Lower lobe of right lung (tissue), 2 donors: Measurements from ENCODE around the gene GLIS1. TPM values are rescaled to one million over a fixed set of nuclear protein-coding genes. Genes with fewer than 3 reads are reported as not detected.

Experiments used
- ATAC-seq, 2 donors: fragments of 200-7000 bp; cut with Tn5 transposase; one replicate each; pipeline ENCODE4 v1.9.1; 2020 to 2022; ENCODE audit warnings: mild to moderate bottlenecking in 2 of 2, moderate library complexity in 2 of 2
- DNase-seq: peaks from one replicate; pipeline ENCODE4 v3.0.0-alpha.2; 2020
- H3K27ac ChIP-seq: fragments of 200-600 bp; one replicate; pipeline ENCODE4 v1.8.0; 2022
- H3K27me3 ChIP-seq: fragments of 200-600 bp; one replicate; pipeline ENCODE4 v1.8.0; 2022; ENCODE audit warnings: low read depth
- H3K36me3 ChIP-seq: fragments of 200-600 bp; one replicate; pipeline ENCODE4 v1.8.0; 2022; ENCODE audit warnings: mild to moderate bottlenecking
- H3K4me1 ChIP-seq: fragments of 200-600 bp; one replicate; pipeline ENCODE4 v1.8.0; 2022
- H3K4me3 ChIP-seq: fragments of 200-600 bp; one replicate; pipeline ENCODE4 v1.8.0; 2022; ENCODE audit warnings: mild to moderate bottlenecking
- H3K9me3 ChIP-seq: fragments of 200-600 bp; one replicate; pipeline ENCODE4 v1.8.0; 2022
- CTCF ChIP-seq: fragments of 200-600 bp; IDR thresholded peaks from one replicate; pipeline ENCODE4 v1.8.0; 2022; ENCODE audit warnings: antibody characterized with exemption, mild to moderate bottlenecking
- intact Hi-C: fragments of 100-400 bp; cut with DNase I; formaldehyde crosslinking; loops from one replicate; pipeline ENCODE4 v1.11.0; 2022
- total RNA-seq: library from RNA; stranded (reverse); fragmentation: NEBNext Ultra II Directional; extraction: Animal tissue kit (Norgen Biotek cat#: 25700); gene quantifications from one replicate; pipeline ENCODE4 v1.2.1, GENCODE V29; 2021
- donor health status: DM: no; HTN: yes; CAD: no; lungs with severe emphysema.

The GLIS1 gene
- total RNA-seq, 1 donor from 2014 or later, result not detected

GRCh38 chr1:53506355-53507050 lies 232.5 kb downstream of the GLIS1 start:
- peaks cover 2% of the 10 kb centered on the region for H3K27me3 ChIP-seq
- no peaks in the 10 kb centered on the region for H3K36me3 ChIP-seq
- H3K9me3 ChIP-seq, result no peaks in the 10 kb centered on the region
- no peak overlapping the region for H3K27ac ChIP-seq
- intact Hi-C loops, result no loop called here
- no peak overlapping the region for H3K4me3 ChIP-seq
- DNase-seq, result no peak
- ATAC-seq, result no peak
- no peak for TF ChIP-seq CTCF
- no peaks in the 10 kb centered on the region for H3K4me1 ChIP-seq

GRCh38 chr1:53505891-53506290 lies 233.1 kb downstream of the GLIS1 start:
- DNase-seq (no peak), ATAC-seq (no peak)
- H3K4me3 ChIP-seq, result no peak overlapping the region
- intact Hi-C loops, result no loop called here
- peaks cover 8% of the 10 kb centered on the region for H3K27me3 ChIP-seq
- H3K36me3 ChIP-seq, result no peaks in the 10 kb centered on the region
- no peak for TF ChIP-seq CTCF
- H3K9me3 ChIP-seq, result no peaks in the 10 kb centered on the region
- no peak overlapping the region for H3K27ac ChIP-seq
- no peaks in the 10 kb centered on the region for H3K4me1 ChIP-seq

GRCh38 chr1:53505401-53505800 lies 233.6 kb downstream of the GLIS1 start:
- Histone ChIP-seq H3K36me3 (no peaks in the 10 kb centered on the region), H3K27ac (no peak overlapping the region), H3K4me3 (no peak overlapping the region), H3K9me3 (no peaks in the 10 kb centered on the region), H3K27me3 (peaks cover 13% of the 10 kb centered on the region), H3K4me1 (no peaks in the 10 kb centered on the region)
- TF ChIP-seq CTCF, result no peak
- intact Hi-C loops, result no loop called here
- ATAC-seq, result no peak
- no peak for DNase-seq

- H3K4me3 ChIP-seq, result no peak overlapping the region
- no peaks in the 10 kb centered on the region for H3K9me3 ChIP-seq
- peaks cover 14% of the 10 kb centered on the region for H3K27me3 ChIP-seq
- DNase-seq (no peak), ATAC-seq (no peak)
- H3K27ac ChIP-seq, result no peak overlapping the region
- no peaks in the 10 kb centered on the region for H3K36me3 ChIP-seq
- intact Hi-C loops, result no loop called here
- H3K4me1 ChIP-seq, result no peaks in the 10 kb centered on the region
- no peak for TF ChIP-seq CTCF
Measured at GRCh38 chr1:53504901-53505300, 234.1 kb downstream of the GLIS1 start.

GRCh38 chr1:53503433-53504217 lies 235.3 kb downstream of the GLIS1 start:
- intact Hi-C loops, result no loop called here
- Histone ChIP-seq H3K27ac (no peak overlapping the region), H3K36me3 (no peaks in the 10 kb centered on the region), H3K9me3 (no peaks in the 10 kb centered on the region), H3K4me3 (no peak overlapping the region), H3K27me3 (peaks cover 26% of the 10 kb centered on the region), H3K4me1 (no peaks in the 10 kb centered on the region)
- ATAC-seq (no peak), DNase-seq (no peak)
- TF ChIP-seq CTCF, result no peak
